DMS53 treated with DMSO at 0.1 percent for 48 hours (cell line): ENCODE measurements around the gene SLC25A22.

Source experiments
- DNase-seq: peaks from one replicate; lab custom pipeline; 2025; ENCODE audit not compliant: unreplicated experiment; lab: John Stamatoyannopoulos, UW

The SLC25A22 gene

GRCh38 chr11:804599-804964 is 6.5 kb upstream of the SLC25A22 start:
- DNase-seq, result no peak

GRCh38 chr11:803770-804598 is 5.9 kb upstream of the SLC25A22 start:
- DNase-seq, result no peak

GRCh38 chr11:803467-803742 is 5.3 kb upstream of the SLC25A22 start:
- DNase-seq, result no peak

- DNase-seq, result no peak
Observed at GRCh38 chr11:802693-803466, 4.8 kb upstream of the SLC25A22 start.

- DNase-seq, result no peak
Observed at GRCh38 chr11:802018-802617, 4.0 kb upstream of the SLC25A22 start.

GRCh38 chr11:801097-801780 is 3.2 kb upstream of the SLC25A22 start:
- DNase-seq, result no peak

- DNase-seq, result no peak
Observed at GRCh38 chr11:800473-800872, 2.4 kb upstream of the SLC25A22 start.

- no peak for DNase-seq
Observed at GRCh38 chr11:799641-800316, 1.7 kb upstream of the SLC25A22 start.

- DNase-seq, result peak; percentile 47
Observed at GRCh38 chr11:797296-798092, 587 bp downstream of the SLC25A22 start.

- DNase-seq, result no peak
Observed at GRCh38 chr11:796565-797295, 1.4 kb downstream of the SLC25A22 start.

GRCh38 chr11:795634-796564 is 2.2 kb downstream of the SLC25A22 start:
- DNase-seq, result peak; percentile 44

GRCh38 chr11:794766-795633 is 3.1 kb downstream of the SLC25A22 start:
- no peak for DNase-seq

GRCh38 chr11:794013-794765 is 3.9 kb downstream of the SLC25A22 start:
- no peak for DNase-seq

GRCh38 chr11:793556-793955 is 4.5 kb downstream of the SLC25A22 start:
- DNase-seq, result no peak

- DNase-seq, result no peak
Observed at GRCh38 chr11:792873-793272, 5.2 kb downstream of the SLC25A22 start.

GRCh38 chr11:792535-792821 is 5.6 kb downstream of the SLC25A22 start:
- no peak for DNase-seq
